ENCODE measurements around the gene NONO. TPM values are rescaled to one million over a fixed set of nuclear protein-coding genes. Genes with fewer than 3 reads are reported as not detected.
"Not testable (repeated sequence)": the region's sequence is repeated elsewhere in the genome, so short reads cannot be mapped to it uniquely, and the experiment has no call there.

The NONO gene
- polyA plus RNA-seq, 1 donor, result 749 TPM

DNA sequence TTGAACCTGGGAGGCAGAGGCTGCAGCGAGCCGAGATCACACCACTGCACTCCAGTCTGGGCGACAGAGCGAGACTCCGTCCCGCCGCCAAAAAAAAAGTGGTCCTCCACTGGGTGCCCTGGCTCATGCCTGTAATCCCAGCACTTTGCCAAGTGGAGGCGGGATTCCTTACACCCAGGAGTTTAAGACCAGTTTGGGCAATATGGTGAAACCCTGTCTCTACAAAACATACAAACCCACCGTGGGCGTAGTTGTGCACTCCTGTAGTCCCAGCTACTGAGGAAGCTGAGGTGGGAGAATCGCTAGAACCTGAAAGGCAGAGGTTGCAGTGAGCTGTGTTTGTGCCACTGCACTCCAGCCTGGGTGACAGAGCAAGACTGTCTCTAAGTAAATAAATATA lies 2.1 kb upstream of the NONO start:
- DNase-seq, result not testable (repeated sequence)

GRCh38 chrX:71282514-71283402 lies 677 bp upstream of the NONO start:
- DNase-seq, result no peak

DNA sequence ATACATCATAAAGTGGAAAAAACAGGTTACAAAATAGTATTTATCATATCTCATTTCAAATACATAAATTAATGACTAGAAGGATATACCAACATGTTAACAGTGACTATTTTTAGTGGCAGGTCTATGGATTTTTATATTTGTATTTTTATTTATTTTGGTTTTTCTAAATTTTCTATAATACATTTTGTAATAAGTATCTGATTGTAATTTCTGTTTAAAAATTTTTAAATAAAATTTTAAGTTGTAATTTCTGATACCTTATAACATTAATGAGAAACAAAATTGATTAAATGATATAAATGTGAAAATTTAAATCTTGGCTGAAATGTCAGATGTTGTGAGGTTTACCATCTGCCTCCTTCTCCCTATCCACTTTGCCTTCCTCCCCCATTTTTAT lies 2.5 kb downstream of the NONO start:
- no peak for DNase-seq

GRCh38 chrX:71291381-71291780 lies 7.9 kb downstream of the NONO start:
- DNase-seq, result no peak

GRCh38 chrX:71292669-71293365 lies 9.4 kb downstream of the NONO start:
- no peak for DNase-seq

GRCh38 chrX:71296806-71297205 lies 13.4 kb downstream of the NONO start:
- no peak for DNase-seq

GRCh38 chrX:71298119-71298518 lies 14.7 kb downstream of the NONO start:
- no peak for DNase-seq

DNA sequence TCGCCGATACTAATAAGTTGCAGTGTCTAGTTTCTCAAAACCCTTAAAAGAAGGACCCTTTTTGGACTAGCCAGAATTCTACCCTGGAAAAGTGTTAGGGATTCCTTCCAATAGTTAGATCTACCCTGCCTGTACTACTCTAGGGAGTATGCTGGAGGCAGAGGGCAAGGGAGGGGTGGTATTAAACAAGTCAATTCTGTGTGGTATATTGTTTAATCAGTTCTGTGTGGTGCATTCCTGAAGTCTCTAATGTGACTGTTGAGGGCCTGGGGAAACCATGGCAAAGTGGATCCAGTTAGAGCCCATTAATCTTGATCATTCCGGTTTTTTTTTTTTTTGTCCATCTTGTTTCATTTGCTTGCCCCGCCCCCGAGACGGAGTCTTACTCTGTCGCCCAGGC lies 16.6 kb downstream of the NONO start:
- DNase-seq, result not testable (repeated sequence)

DNA sequence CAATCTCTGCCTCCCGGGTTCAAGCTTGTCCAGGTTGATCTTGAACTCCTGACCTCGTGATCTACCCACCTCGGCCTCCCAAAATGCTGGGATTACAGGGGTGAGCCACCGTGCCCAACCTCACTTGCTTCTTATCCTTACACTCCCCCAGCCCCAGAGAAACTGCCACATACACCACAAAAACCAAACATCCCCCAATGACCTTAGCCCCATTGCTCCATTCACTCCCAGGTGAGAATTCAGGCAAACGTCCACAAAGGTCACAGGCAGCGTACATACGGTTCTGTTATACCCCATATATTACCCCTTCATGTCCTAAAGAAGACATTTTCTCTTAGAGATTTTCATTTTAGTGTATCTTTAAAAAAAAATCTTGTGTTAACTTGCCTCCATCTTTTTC lies 17.1 kb downstream of the NONO start:
- DNase-seq, result not testable (repeated sequence)

GRCh38 chrX:71301195-71301924 lies 17.9 kb downstream of the NONO start, which contains the start of gene ITGB1BP2:
Gene ITGB1BP2 (plus strand): TSS chrX:71301750. CDS start chrX:71301807, 57 bp downstream.
- DNase-seq, result no peak

- DNase-seq, result no peak
Measured at GRCh38 chrX:71302461-71303213, 19.2 kb downstream of the NONO start.

DNA sequence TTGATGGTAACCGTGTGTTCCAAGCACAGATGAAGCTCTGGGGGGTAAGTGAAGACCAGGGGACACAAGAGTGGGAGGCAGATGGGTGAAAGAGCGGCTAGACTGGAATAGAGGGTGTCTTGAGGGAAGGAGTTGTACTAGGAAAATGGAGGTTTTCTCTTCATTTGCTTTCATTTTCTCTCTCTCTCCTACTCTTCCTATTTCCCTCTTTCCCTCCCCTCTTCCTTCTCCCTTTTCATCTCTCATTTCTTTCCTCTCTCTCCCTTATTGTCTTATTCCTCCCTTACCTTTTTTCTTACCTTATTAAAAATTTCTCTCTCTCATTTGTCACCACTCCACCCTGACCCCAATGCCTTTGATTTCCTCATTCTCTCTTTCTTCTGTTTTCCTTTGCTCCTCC lies 21.1 kb downstream of the NONO start:
- no peak for DNase-seq

GRCh38 chrX:71315917-71316316 lies 32.5 kb downstream of the NONO start:
- DNase-seq, result no peak

DNA sequence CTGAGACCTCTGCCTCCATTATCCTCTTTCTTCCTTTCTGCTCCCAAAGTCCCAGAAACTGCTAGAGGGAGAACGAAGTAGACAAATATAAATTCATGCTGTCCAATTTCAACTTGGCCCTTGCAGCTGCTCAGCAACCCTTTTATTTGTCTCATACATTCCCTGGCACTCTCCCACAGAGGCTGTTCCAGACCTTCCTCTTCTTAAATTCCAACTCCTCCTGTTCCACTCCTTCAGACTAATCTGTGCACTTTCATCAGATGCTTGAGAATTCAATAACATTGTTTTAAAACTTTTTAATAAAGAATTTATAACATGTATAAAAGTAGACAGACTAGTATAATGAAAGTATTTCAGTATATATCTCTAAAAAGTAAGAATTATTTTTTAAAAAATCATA lies 33.5 kb downstream of the NONO start:
- not testable (repeated sequence) for DNase-seq

- no peak for DNase-seq
Measured at GRCh38 chrX:71320126-71320525, 36.7 kb downstream of the NONO start.

DNA sequence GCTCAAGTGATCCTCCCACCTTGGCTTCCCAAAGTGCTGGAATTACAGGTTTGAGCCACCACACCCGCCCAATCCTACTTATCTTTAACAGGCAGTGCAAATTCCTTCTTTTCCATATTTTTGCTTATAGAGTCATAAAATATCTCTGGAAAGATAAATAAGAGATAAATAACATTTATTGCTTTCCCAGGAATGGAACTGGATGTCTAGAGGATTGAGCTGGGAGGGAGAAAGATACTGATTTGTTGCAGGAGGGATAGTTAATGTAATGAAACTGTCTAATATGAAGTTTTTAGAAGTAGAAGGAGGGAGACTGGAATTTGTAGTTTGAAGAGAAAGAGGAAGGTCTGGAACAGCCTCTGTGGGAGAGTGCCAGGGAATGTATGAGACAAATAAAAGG lies 38.3 kb downstream of the NONO start:
- DNase-seq, result no peak

DNA sequence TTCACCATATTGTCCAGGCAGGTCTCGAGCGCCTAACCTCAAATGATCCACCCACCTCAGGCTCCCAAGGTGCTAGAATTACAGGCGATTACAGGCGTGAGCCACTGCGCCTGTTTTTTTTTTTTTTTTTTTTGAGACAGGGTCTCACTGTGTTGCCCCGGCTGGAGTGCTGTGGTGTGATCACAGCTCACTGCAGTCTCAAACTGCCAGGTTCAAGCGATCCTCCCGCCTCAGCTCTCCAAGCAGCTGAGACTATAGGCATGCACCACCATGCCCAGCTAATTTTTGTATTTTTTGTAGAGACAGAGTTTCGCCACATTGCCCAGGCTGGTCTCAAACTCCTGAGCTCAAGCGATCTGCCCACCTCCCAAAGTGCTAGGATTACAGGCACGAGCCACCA lies 41.0 kb downstream of the NONO start:
- DNase-seq, result not testable (repeated sequence)

- no peak for DNase-seq
Measured at GRCh38 chrX:71326394-71326793, 43.0 kb downstream of the NONO start.

GRCh38 chrX:71349151-71349665 lies 65.8 kb downstream of the NONO start:
- DNase-seq, result not testable (repeated sequence)

- DNase-seq, result not testable (repeated sequence)
Measured at GRCh38 chrX:71349867-71350266, 66.4 kb downstream of the NONO start.
